Mesenchymal stem cell (in vitro differentiated cells and primary cell): ENCODE data around the gene CWC15.

Experiments used
- DNase-seq: peaks from one replicate; pipeline ENCODE4 v3.0.0-alpha.2; 2013
- H2AFZ ChIP-seq: one replicate; pipeline ENCODE4 v1.6.1; 2013; ENCODE audit warnings: low read depth, mild to moderate bottlenecking, control low read depth, inconsistent platforms, low read length, moderate library complexity
- H2AK5ac ChIP-seq: 2 replicates; pipeline ENCODE4 v1.6.1; 2013; ENCODE audit warnings: low read length, moderate library complexity, mild to moderate bottlenecking, inconsistent platforms; ENCODE audit not compliant: severe bottlenecking
- H2BK120ac ChIP-seq: one replicate; pipeline ENCODE4 v1.6.1; 2013; ENCODE audit warnings: low read depth, mild to moderate bottlenecking, inconsistent platforms, low read length, moderate library complexity
- H2BK12ac ChIP-seq, 2 experiments: one replicate each; pipeline ENCODE4 v1.6.1; 2013; ENCODE audit warnings: inconsistent platforms in 2 of 2, low read length in 2 of 2, mild to moderate bottlenecking in 2 of 2, moderate library complexity in 2 of 2, control low read depth in 1 of 2
- H2BK15ac ChIP-seq: one replicate; pipeline ENCODE4 v1.6.1; 2013; ENCODE audit warnings: mild to moderate bottlenecking, low read depth, inconsistent platforms; ENCODE audit not compliant: poor library complexity, severe bottlenecking
- H2BK5ac ChIP-seq: 2 replicates; pipeline ENCODE4 v1.6.1; 2013; ENCODE audit warnings: low read depth, mild to moderate bottlenecking, low read length, control low read depth, inconsistent platforms; ENCODE audit not compliant: poor library complexity, severe bottlenecking
- H3K14ac ChIP-seq, 2 experiments: one replicate each; pipeline ENCODE4 v1.6.1; 2013; ENCODE audit warnings: inconsistent platforms in 2 of 2, low read length in 2 of 2, control low read depth in 1 of 2, mild to moderate bottlenecking in 1 of 2, moderate library complexity in 1 of 2
- H3K18ac ChIP-seq, 2 experiments: one replicate each; pipeline ENCODE4 v1.6.1; 2013; ENCODE audit warnings: inconsistent platforms in 2 of 2, low read length in 2 of 2, control low read depth in 1 of 2, low read depth in 1 of 2, mild to moderate bottlenecking in 1 of 2
- H3K23ac ChIP-seq, 2 experiments: one replicate each; pipeline ENCODE4 v1.6.1; 2013; ENCODE audit warnings: inconsistent platforms in 2 of 2, low read length in 2 of 2, mild to moderate bottlenecking in 2 of 2, moderate library complexity in 2 of 2, control low read depth in 1 of 2
- H3K27ac ChIP-seq: 2 replicates; pipeline ENCODE4 v1.5.1; 2013; ENCODE audit warnings: mild to moderate bottlenecking, moderate library complexity, low read length, control low read depth, inconsistent platforms; ENCODE audit not compliant: poor library complexity, severe bottlenecking
- H3K27me3 ChIP-seq, 2 experiments: 2 replicates each; pipeline versions ENCODE4 v1.6.1 to v1.7.0; 2013; ENCODE audit warnings: low read length in 2 of 2, mild to moderate bottlenecking in 2 of 2, moderate library complexity in 2 of 2, control low read depth in 1 of 2, inconsistent platforms in 1 of 2; ENCODE audit not compliant: control insufficient read depth in 1 of 2, insufficient read depth in 1 of 2
- H3K36me3 ChIP-seq, 2 experiments: 2 replicates each; pipeline versions ENCODE4 v1.6.1 to v1.7.0; 2013; ENCODE audit warnings: low read length in 2 of 2, control low read depth in 1 of 2, inconsistent platforms in 1 of 2, low read depth in 1 of 2, mild to moderate bottlenecking in 1 of 2; ENCODE audit not compliant: insufficient read depth in 2 of 2, control insufficient read depth in 1 of 2
- H3K4ac ChIP-seq, 2 experiments: one replicate each; pipeline ENCODE4 v1.6.1; 2013; ENCODE audit warnings: inconsistent platforms in 2 of 2, low read length in 2 of 2, mild to moderate bottlenecking in 2 of 2, moderate library complexity in 2 of 2, control low read depth in 1 of 2, low read depth in 1 of 2
- H3K4me1 ChIP-seq: 2 replicates; pipeline ENCODE4 v1.6.1; 2013; ENCODE audit warnings: low read depth, low read length, control low read depth; ENCODE audit not compliant: control insufficient read depth, insufficient read depth
- H3K4me2 ChIP-seq: 2 replicates; pipeline ENCODE4 v1.6.1; 2013; ENCODE audit warnings: low read length, mild to moderate bottlenecking, inconsistent platforms; ENCODE audit not compliant: poor library complexity, severe bottlenecking
- H3K4me3 ChIP-seq, 2 experiments: 2 replicates each; pipeline versions ENCODE4 v1.5.1 to v1.7.0; 2013; ENCODE audit warnings: low read length in 2 of 2, mild to moderate bottlenecking in 2 of 2, control low read depth in 1 of 2, low read depth in 1 of 2; ENCODE audit not compliant: insufficient read depth in 1 of 2
- H3K79me1 ChIP-seq: replicated peaks from 2 replicates; pipeline ENCODE4 v1.6.1; 2013; ENCODE audit warnings: mild to moderate bottlenecking, control low read depth, low read length, inconsistent platforms; ENCODE audit not compliant: poor library complexity, severe bottlenecking
- H3K9ac ChIP-seq: 2 replicates; pipeline ENCODE4 v1.7.0; 2013; ENCODE audit warnings: mild to moderate bottlenecking, low read length, moderate library complexity
- H3K9me3 ChIP-seq: 2 replicates; pipeline ENCODE4 v1.7.0; 2013; ENCODE audit warnings: mild to moderate bottlenecking, low read length; ENCODE audit not compliant: control insufficient read depth
- H4K8ac ChIP-seq: one replicate; pipeline ENCODE4 v1.6.1; 2013; ENCODE audit warnings: inconsistent platforms, mild to moderate bottlenecking, low read length, moderate library complexity
- H4K91ac ChIP-seq: one replicate; pipeline ENCODE4 v1.6.1; 2013; ENCODE audit warnings: mild to moderate bottlenecking, low read length, inconsistent platforms
- WGBS: methylation state at CpG from one replicate; pipeline ENCODE4 v1.1.7; 2013; ENCODE audit warnings: mixed read lengths; 5-methylcytosine and 5-hydroxymethylcytosine counted together

Gene CWC15

GRCh38 chr11:94958121-94958696 lies 15.1 kb downstream of the CWC15 start:
- Histone ChIP-seq H3K4me3 (no peak overlapping the region), H2BK5ac (no peak overlapping the region), H3K27ac (peak overlapping the region; percentile 57), H3K4me1 (peaks cover 4% of the 10 kb centered on the region), H3K27me3 (no peaks in the 10 kb centered on the region), H3K9me3 (no peaks in the 10 kb centered on the region), H3K4ac (peak overlapping the region; percentile 27 to 81), H3K79me1 (peaks cover 4% of the 10 kb centered on the region), H3K9ac (peak overlapping the region; percentile 76), H4K91ac (no peak overlapping the region), H2BK15ac (no peak overlapping the region), H3K36me3 (peaks cover 12 to 40% of the 10 kb centered on the region in 2 experiments), H3K18ac (peak overlapping the region in 1 of 2 experiments; percentile 80), H2AK5ac (peak overlapping the region; percentile 33), H2BK12ac (peak overlapping the region in 1 of 2 experiments; percentile 41), H4K8ac (peak overlapping the region; percentile 82), H2AFZ (no peak overlapping the region), H2BK120ac (no peak overlapping the region), H3K4me2 (no peak overlapping the region), H3K23ac (no peak overlapping the region), H3K14ac (no peak overlapping the region)
- DNase-seq, result peak; percentile 78
- 0% methylated on average over 1 of the region's 2 CpGs for WGBS

- Histone ChIP-seq H3K27me3 (no peaks in the 10 kb centered on the region), H2BK15ac (no peak overlapping the region), H2BK5ac (no peak overlapping the region), H3K36me3 (peaks cover 10 to 28% of the 10 kb centered on the region in 2 experiments), H3K4me1 (peaks cover 4% of the 10 kb centered on the region), H3K4me2 (no peak overlapping the region), H2AFZ (no peak overlapping the region), H4K8ac (peak overlapping the region; percentile 42), H3K27ac (no peak overlapping the region), H2BK120ac (no peak overlapping the region), H3K4me3 (no peak overlapping the region), H3K9me3 (no peaks in the 10 kb centered on the region), H2BK12ac (peak overlapping the region; percentile 14 to 92), H2AK5ac (no peak overlapping the region), H3K14ac (peak overlapping the region in 1 of 2 experiments; percentile 65), H3K79me1 (peaks cover 4% of the 10 kb centered on the region), H3K18ac (no peak overlapping the region), H4K91ac (peak overlapping the region; percentile 48), H3K4ac (peak overlapping the region; percentile 24 to 46), H3K9ac (no peak overlapping the region), H3K23ac (no peak overlapping the region)
- WGBS, result 65% methylated on average over 4 of the region's 4 CpGs
- no peak for DNase-seq
Observed at GRCh38 chr11:94956963-94957362, 16.4 kb downstream of the CWC15 start.

GRCh38 chr11:94954753-94955152 lies 18.6 kb downstream of the CWC15 start:
- DNase-seq, result no peak
- H4K8ac ChIP-seq, result no peak overlapping the region
- no peaks in the 10 kb centered on the region for H3K27me3 ChIP-seq
- peaks cover 4% of the 10 kb centered on the region for H3K4me1 ChIP-seq
- 100% methylated on average over 1 of the region's 1 CpG for WGBS
- H3K23ac ChIP-seq, result no peak overlapping the region
- no peak overlapping the region for H4K91ac ChIP-seq
- H3K9me3 ChIP-seq, result no peaks in the 10 kb centered on the region
- H2BK12ac ChIP-seq, result no peak overlapping the region
- H2BK5ac ChIP-seq, result no peak overlapping the region
- H2AFZ ChIP-seq, result no peak overlapping the region
- H3K18ac ChIP-seq, result no peak overlapping the region
- peaks cover 7 to 9% of the 10 kb centered on the region in 2 experiments for H3K36me3 ChIP-seq
- no peak overlapping the region for H2BK120ac ChIP-seq
- H3K14ac ChIP-seq, result no peak overlapping the region
- H3K9ac ChIP-seq, result no peak overlapping the region
- no peak overlapping the region for H2AK5ac ChIP-seq
- no peak overlapping the region for H3K4me2 ChIP-seq
- no peak overlapping the region for H3K4ac ChIP-seq
- no peak overlapping the region for H3K4me3 ChIP-seq
- H3K27ac ChIP-seq, result no peak overlapping the region
- H2BK15ac ChIP-seq, result no peak overlapping the region
- peaks cover 4% of the 10 kb centered on the region for H3K79me1 ChIP-seq

GRCh38 chr11:94948070-94948617 lies 25.2 kb downstream of the CWC15 start:
- no peak overlapping the region for H3K4me2 ChIP-seq
- H3K27ac ChIP-seq, result peak overlapping the region; percentile 65
- H3K14ac ChIP-seq, result no peak overlapping the region
- H3K23ac ChIP-seq, result no peak overlapping the region
- no peak overlapping the region for H2AFZ ChIP-seq
- H2BK120ac ChIP-seq, result no peak overlapping the region
- H2AK5ac ChIP-seq, result peak overlapping the region; percentile 29
- WGBS, result 39% methylated on average over 4 of the region's 4 CpGs
- H3K36me3 ChIP-seq, result no peaks in the 10 kb centered on the region
- peak overlapping the region in 1 of 2 experiments; percentile 26 for H3K18ac ChIP-seq
- no peak overlapping the region for H3K4me3 ChIP-seq
- peak; percentile 91 for DNase-seq
- no peaks in the 10 kb centered on the region for H3K27me3 ChIP-seq
- no peak overlapping the region for H4K91ac ChIP-seq
- no peak overlapping the region for H2BK12ac ChIP-seq
- H4K8ac ChIP-seq, result peak overlapping the region; percentile 70
- no peak overlapping the region for H2BK15ac ChIP-seq
- H3K4me1 ChIP-seq, result peaks cover 8% of the 10 kb centered on the region
- H2BK5ac ChIP-seq, result no peak overlapping the region
- peaks cover 3% of the 10 kb centered on the region for H3K9me3 ChIP-seq
- H3K9ac ChIP-seq, result peak overlapping the region; percentile 40
- H3K4ac ChIP-seq, result no peak overlapping the region
- no peaks in the 10 kb centered on the region for H3K79me1 ChIP-seq
